ENCODE measurements around the gene ITPRID1.
"Not testable (repeated sequence)": the region's sequence is repeated elsewhere in the genome, so short reads cannot be mapped to it uniquely, and the experiment has no call there.

ITPRID1 gene

GRCh38 chr7:31513790-31514189 is at the start of gene ITPRID1:
ITPRID1 (plus strand) TSS chr7:31514090; CDS start chr7:31553025, 38,935 bp downstream.
- no peaks in the 10 kb centered on the region for H3K27me3 ChIP-seq (ENCODE audit: control insufficient read depth in 1 of 2, insufficient read depth in 2 of 2, low read length in 2 of 2)
- H3K9me3 ChIP-seq (ENCODE audit: control insufficient read depth in 1 of 2, low read length in 2 of 2) = no peaks in the 10 kb centered on the region
- H3K4me1 ChIP-seq (ENCODE audit: control insufficient read depth in 1 of 2, insufficient read depth in 2 of 2, low read length in 2 of 2) = no peaks in the 10 kb centered on the region
- H3K9ac ChIP-seq (ENCODE audit: low read depth in 1 of 2, low read length in 2 of 2) = no peak within 1 kb of the TSS
- H3K36me3 ChIP-seq (ENCODE audit: control insufficient read depth in 1 of 2, insufficient read depth in 2 of 2, low read length in 2 of 2) = no peaks in the 10 kb centered on the region
- no peak within 1 kb of the TSS for H3K4me3 ChIP-seq (ENCODE audit: low read depth in 1 of 2, low read length in 2 of 2)
- no peak within 1 kb of the TSS for H3K27ac ChIP-seq (ENCODE audit: low read depth, low read length)

GRCh38 chr7:31464601-31465000 is 49.3 kb upstream of the ITPRID1 start:
- Histone ChIP-seq H3K27ac (ENCODE audit: low read depth, low read length) (no peak overlapping the region), H3K4me3 (ENCODE audit: low read depth in 1 of 2, low read length in 2 of 2) (no peak overlapping the region), H3K9me3 (ENCODE audit: control insufficient read depth in 1 of 2, low read length in 2 of 2) (no peaks in the 10 kb centered on the region), H3K4me1 (ENCODE audit: control insufficient read depth in 1 of 2, insufficient read depth in 2 of 2, low read length in 2 of 2) (no peaks in the 10 kb centered on the region), H3K27me3 (ENCODE audit: control insufficient read depth in 1 of 2, insufficient read depth in 2 of 2, low read length in 2 of 2) (no peaks in the 10 kb centered on the region), H3K9ac (ENCODE audit: low read depth in 1 of 2, low read length in 2 of 2) (no peak overlapping the region), H3K36me3 (ENCODE audit: control insufficient read depth in 1 of 2, insufficient read depth in 2 of 2, low read length in 2 of 2) (no peaks in the 10 kb centered on the region)

GRCh38 chr7:31465285-31465684 is 48.6 kb upstream of the ITPRID1 start:
- H3K27me3 ChIP-seq (ENCODE audit: control insufficient read depth in 1 of 2, insufficient read depth in 2 of 2, low read length in 2 of 2) = no peaks in the 10 kb centered on the region
- H3K27ac ChIP-seq (ENCODE audit: low read depth, low read length) = no peak overlapping the region
- no peaks in the 10 kb centered on the region for H3K4me1 ChIP-seq (ENCODE audit: control insufficient read depth in 1 of 2, insufficient read depth in 2 of 2, low read length in 2 of 2)
- no peak overlapping the region for H3K9ac ChIP-seq (ENCODE audit: low read depth in 1 of 2, low read length in 2 of 2)
- no peaks in the 10 kb centered on the region for H3K9me3 ChIP-seq (ENCODE audit: control insufficient read depth in 1 of 2, low read length in 2 of 2)
- no peaks in the 10 kb centered on the region for H3K36me3 ChIP-seq (ENCODE audit: control insufficient read depth in 1 of 2, insufficient read depth in 2 of 2, low read length in 2 of 2)
- no peak overlapping the region for H3K4me3 ChIP-seq (ENCODE audit: low read depth in 1 of 2, low read length in 2 of 2)

- Histone ChIP-seq H3K4me1 (ENCODE audit: control insufficient read depth in 1 of 2, insufficient read depth in 2 of 2, low read length in 2 of 2) (no peaks in the 10 kb centered on the region), H3K27me3 (ENCODE audit: control insufficient read depth in 1 of 2, insufficient read depth in 2 of 2, low read length in 2 of 2) (no peaks in the 10 kb centered on the region), H3K27ac (ENCODE audit: low read depth, low read length) (no peak overlapping the region), H3K36me3 (ENCODE audit: control insufficient read depth in 1 of 2, insufficient read depth in 2 of 2, low read length in 2 of 2) (no peaks in the 10 kb centered on the region), H3K9ac (ENCODE audit: low read depth in 1 of 2, low read length in 2 of 2) (no peak overlapping the region), H3K4me3 (ENCODE audit: low read depth in 1 of 2, low read length in 2 of 2) (no peak overlapping the region), H3K9me3 (ENCODE audit: control insufficient read depth in 1 of 2, low read length in 2 of 2) (no peaks in the 10 kb centered on the region)
Observed at GRCh38 chr7:31466036-31466435, 47.9 kb upstream of the ITPRID1 start.

- H3K27ac ChIP-seq (ENCODE audit: low read depth, low read length); H3K36me3 ChIP-seq (ENCODE audit: control insufficient read depth in 1 of 2, insufficient read depth in 2 of 2, low read length in 2 of 2); H3K9ac ChIP-seq (ENCODE audit: low read depth in 1 of 2, low read length in 2 of 2); H3K27me3 ChIP-seq (ENCODE audit: control insufficient read depth in 1 of 2, insufficient read depth in 2 of 2, low read length in 2 of 2); H3K4me3 ChIP-seq (ENCODE audit: low read depth in 1 of 2, low read length in 2 of 2); H3K4me1 ChIP-seq (ENCODE audit: control insufficient read depth in 1 of 2, insufficient read depth in 2 of 2, low read length in 2 of 2); H3K9me3 ChIP-seq (ENCODE audit: control insufficient read depth in 1 of 2, low read length in 2 of 2): not testable (repeated sequence)
Observed at GRCh38 chr7:31470883-31471282, 43.0 kb upstream of the ITPRID1 start.

GRCh38 chr7:31475368-31475767 is 38.5 kb upstream of the ITPRID1 start:
- no peaks in the 10 kb centered on the region for H3K9me3 ChIP-seq (ENCODE audit: control insufficient read depth in 1 of 2, low read length in 2 of 2)
- no peak overlapping the region for H3K4me3 ChIP-seq (ENCODE audit: low read depth in 1 of 2, low read length in 2 of 2)
- no peaks in the 10 kb centered on the region for H3K27me3 ChIP-seq (ENCODE audit: control insufficient read depth in 1 of 2, insufficient read depth in 2 of 2, low read length in 2 of 2)
- no peaks in the 10 kb centered on the region for H3K36me3 ChIP-seq (ENCODE audit: control insufficient read depth in 1 of 2, insufficient read depth in 2 of 2, low read length in 2 of 2)
- no peak overlapping the region for H3K9ac ChIP-seq (ENCODE audit: low read depth in 1 of 2, low read length in 2 of 2)
- H3K27ac ChIP-seq (ENCODE audit: low read depth, low read length) = no peak overlapping the region
- peaks cover 3 to 15% of the 10 kb centered on the region in 2 donors for H3K4me1 ChIP-seq (ENCODE audit: control insufficient read depth in 1 of 2, insufficient read depth in 2 of 2, low read length in 2 of 2)

- no peaks in the 10 kb centered on the region for H3K9me3 ChIP-seq (ENCODE audit: control insufficient read depth in 1 of 2, low read length in 2 of 2)
- H3K27ac ChIP-seq (ENCODE audit: low read depth, low read length) = no peak overlapping the region
- no peaks in the 10 kb centered on the region for H3K36me3 ChIP-seq (ENCODE audit: control insufficient read depth in 1 of 2, insufficient read depth in 2 of 2, low read length in 2 of 2)
- H3K4me1 ChIP-seq (ENCODE audit: control insufficient read depth in 1 of 2, insufficient read depth in 2 of 2, low read length in 2 of 2) = peaks cover 3 to 15% of the 10 kb centered on the region in 2 donors
- H3K9ac ChIP-seq (ENCODE audit: low read depth in 1 of 2, low read length in 2 of 2) = no peak overlapping the region
- no peaks in the 10 kb centered on the region for H3K27me3 ChIP-seq (ENCODE audit: control insufficient read depth in 1 of 2, insufficient read depth in 2 of 2, low read length in 2 of 2)
- H3K4me3 ChIP-seq (ENCODE audit: low read depth in 1 of 2, low read length in 2 of 2) = no peak overlapping the region
Observed at GRCh38 chr7:31476073-31476745, 37.7 kb upstream of the ITPRID1 start.

GRCh38 chr7:31476941-31477677 is 36.8 kb upstream of the ITPRID1 start:
- no peak overlapping the region for H3K27ac ChIP-seq (ENCODE audit: low read depth, low read length)
- H3K9me3 ChIP-seq (ENCODE audit: control insufficient read depth in 1 of 2, low read length in 2 of 2) = no peaks in the 10 kb centered on the region
- no peak overlapping the region for H3K9ac ChIP-seq (ENCODE audit: low read depth in 1 of 2, low read length in 2 of 2)
- H3K27me3 ChIP-seq (ENCODE audit: control insufficient read depth in 1 of 2, insufficient read depth in 2 of 2, low read length in 2 of 2) = no peaks in the 10 kb centered on the region
- no peaks in the 10 kb centered on the region for H3K36me3 ChIP-seq (ENCODE audit: control insufficient read depth in 1 of 2, insufficient read depth in 2 of 2, low read length in 2 of 2)
- no peak overlapping the region for H3K4me3 ChIP-seq (ENCODE audit: low read depth in 1 of 2, low read length in 2 of 2)
- peaks cover 3 to 15% of the 10 kb centered on the region in 2 donors for H3K4me1 ChIP-seq (ENCODE audit: control insufficient read depth in 1 of 2, insufficient read depth in 2 of 2, low read length in 2 of 2)

GRCh38 chr7:31478018-31478417 is 35.9 kb upstream of the ITPRID1 start:
- H3K36me3 ChIP-seq (ENCODE audit: control insufficient read depth in 1 of 2, insufficient read depth in 2 of 2, low read length in 2 of 2) = no peaks in the 10 kb centered on the region
- no peaks in the 10 kb centered on the region for H3K27me3 ChIP-seq (ENCODE audit: control insufficient read depth in 1 of 2, insufficient read depth in 2 of 2, low read length in 2 of 2)
- H3K9me3 ChIP-seq (ENCODE audit: control insufficient read depth in 1 of 2, low read length in 2 of 2) = no peaks in the 10 kb centered on the region
- no peak overlapping the region for H3K27ac ChIP-seq (ENCODE audit: low read depth, low read length)
- H3K4me3 ChIP-seq (ENCODE audit: low read depth in 1 of 2, low read length in 2 of 2) = no peak overlapping the region
- H3K9ac ChIP-seq (ENCODE audit: low read depth in 1 of 2, low read length in 2 of 2) = no peak overlapping the region
- H3K4me1 ChIP-seq (ENCODE audit: control insufficient read depth in 1 of 2, insufficient read depth in 2 of 2, low read length in 2 of 2) = peaks cover 3 to 14% of the 10 kb centered on the region in 2 donors

- Histone ChIP-seq H3K36me3 (ENCODE audit: control insufficient read depth in 1 of 2, insufficient read depth in 2 of 2, low read length in 2 of 2) (no peaks in the 10 kb centered on the region), H3K27me3 (ENCODE audit: control insufficient read depth in 1 of 2, insufficient read depth in 2 of 2, low read length in 2 of 2) (no peaks in the 10 kb centered on the region), H3K27ac (ENCODE audit: low read depth, low read length) (no peak overlapping the region), H3K9me3 (ENCODE audit: control insufficient read depth in 1 of 2, low read length in 2 of 2) (no peaks in the 10 kb centered on the region), H3K4me3 (ENCODE audit: low read depth in 1 of 2, low read length in 2 of 2) (no peak overlapping the region), H3K4me1 (ENCODE audit: control insufficient read depth in 1 of 2, insufficient read depth in 2 of 2, low read length in 2 of 2) (peaks cover 0 to 7% of the 10 kb centered on the region in 2 donors), H3K9ac (ENCODE audit: low read depth in 1 of 2, low read length in 2 of 2) (no peak overlapping the region)
Observed at GRCh38 chr7:31478721-31479120, 35.2 kb upstream of the ITPRID1 start.
